ENCODE measurements around the gene LITAF. TPM values are rescaled to one million over a fixed set of nuclear protein-coding genes. Genes with fewer than 3 reads are reported as not detected.
"Not testable (repeated sequence)": the region's sequence is repeated elsewhere in the genome, so short reads cannot be mapped to it uniquely, and the experiment has no call there.

LITAF gene
- total RNA-seq, 1 experiment from 2014 or later: 0.63 TPM

DNA sequence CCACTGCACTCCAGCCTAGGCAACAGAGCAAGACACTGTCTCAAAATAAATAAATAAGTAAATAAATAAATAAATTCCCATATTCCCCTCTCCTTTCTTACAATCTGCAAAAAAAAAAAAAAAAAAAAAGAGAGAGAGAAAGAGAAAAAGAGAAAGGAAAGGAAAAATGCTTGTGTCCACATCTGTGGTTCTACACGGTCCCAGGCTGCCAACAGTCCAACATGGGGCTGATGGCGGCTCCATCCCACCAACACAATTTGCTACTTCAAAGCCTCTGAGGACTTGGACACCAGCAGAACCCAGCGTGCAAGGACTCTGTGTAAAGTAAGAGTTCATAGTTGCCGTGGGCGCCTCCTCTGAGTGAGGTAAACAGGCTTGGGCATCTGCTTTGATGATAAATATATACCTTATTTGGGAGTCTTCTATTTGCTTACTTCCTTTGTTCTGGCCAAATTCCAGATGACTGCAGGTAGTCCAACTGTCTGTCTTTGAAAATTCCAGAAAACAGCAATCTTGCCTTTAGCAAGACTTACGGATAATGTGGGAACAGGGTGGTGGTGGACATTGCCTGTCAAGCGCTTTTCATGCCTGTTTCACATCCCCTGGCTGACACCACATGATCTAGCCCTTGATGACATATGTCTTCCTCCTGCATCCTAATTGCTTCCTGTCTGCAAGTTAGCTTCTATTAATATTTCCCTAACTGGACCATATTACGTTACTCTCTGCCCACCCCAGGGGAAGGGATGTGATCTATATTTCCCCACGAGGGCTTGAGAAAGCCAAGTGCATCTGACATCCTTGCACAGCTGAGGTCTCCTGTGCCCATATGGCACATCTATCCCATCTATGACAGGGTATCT lies 10.1 kb downstream of the LITAF start:
- DNase-seq (ENCODE audit: low read depth): no peak

DNA sequence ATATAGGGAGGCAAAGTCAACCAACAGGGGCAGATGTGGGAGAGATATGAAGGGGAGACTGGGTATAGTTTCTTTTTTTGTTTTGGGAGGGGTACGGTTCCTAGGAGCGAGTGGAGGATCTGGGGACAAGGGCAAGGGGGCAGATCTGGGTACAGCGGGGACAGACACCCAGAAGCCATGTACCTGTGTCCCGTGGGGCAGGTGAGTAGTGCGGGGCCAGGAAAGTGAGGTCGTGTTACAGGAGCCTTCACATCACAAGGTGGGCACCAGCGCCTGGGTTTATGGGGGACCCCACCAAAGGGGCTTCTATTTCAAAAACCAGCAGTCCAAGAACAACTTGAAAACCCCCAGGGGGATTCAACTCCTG lies 11.5 kb downstream of the LITAF start:
- DNase-seq (ENCODE audit: low read depth): no peak

DNA sequence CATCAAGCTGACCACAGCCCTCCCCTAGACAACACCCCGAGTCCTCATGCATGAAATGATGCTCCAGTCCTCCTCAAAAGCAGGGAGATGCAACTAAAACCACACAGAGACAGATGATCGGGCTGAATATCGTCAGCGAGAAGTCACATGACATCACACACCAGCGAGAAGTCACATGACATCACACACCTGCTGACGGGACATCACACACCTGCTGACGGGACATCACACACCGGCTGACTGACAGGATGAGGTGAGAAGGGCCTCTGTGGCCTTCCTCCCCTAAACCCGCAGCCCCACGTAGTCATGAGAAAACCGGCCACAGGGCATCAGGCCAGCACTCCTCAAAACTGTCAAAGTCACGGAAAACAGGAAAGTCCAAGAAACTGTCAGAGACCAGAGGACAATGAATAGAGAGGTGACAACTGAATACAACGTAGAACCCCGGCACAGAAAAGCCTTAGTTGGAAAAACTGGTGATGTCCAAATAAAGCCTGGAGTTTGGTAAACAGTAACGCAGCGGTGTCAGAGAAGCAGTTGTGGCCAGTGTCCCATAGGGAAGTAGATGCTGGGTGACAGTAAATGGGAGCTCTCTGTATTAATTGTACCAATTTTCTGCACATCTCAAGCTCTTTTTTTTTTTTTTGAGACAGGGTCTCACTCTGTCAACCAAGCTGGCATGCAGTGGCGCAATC lies 14.3 kb downstream of the LITAF start:
- no peak for DNase-seq (ENCODE audit: low read depth)

DNA sequence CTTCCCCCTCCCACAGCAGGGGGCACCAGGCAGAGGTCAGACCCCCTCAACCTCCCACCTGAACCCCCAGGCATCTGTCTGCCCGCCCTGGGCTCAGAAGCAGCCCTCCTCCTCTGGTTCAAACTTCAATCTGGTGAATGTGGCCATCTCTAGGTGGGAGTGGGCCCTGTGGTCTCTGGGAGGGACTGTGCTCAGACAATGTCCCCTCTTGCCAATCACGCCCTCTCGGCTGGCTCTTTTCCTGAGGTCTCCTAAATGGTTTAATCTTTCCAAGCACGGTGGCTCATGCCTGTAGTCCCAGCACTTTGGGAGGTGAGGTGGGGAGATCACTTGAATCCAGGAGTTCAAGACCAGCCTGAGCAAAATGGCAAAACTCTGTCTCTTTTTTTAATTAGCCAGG lies 15.2 kb downstream of the LITAF start:
- DNase-seq (ENCODE audit: low read depth): no peak

DNA sequence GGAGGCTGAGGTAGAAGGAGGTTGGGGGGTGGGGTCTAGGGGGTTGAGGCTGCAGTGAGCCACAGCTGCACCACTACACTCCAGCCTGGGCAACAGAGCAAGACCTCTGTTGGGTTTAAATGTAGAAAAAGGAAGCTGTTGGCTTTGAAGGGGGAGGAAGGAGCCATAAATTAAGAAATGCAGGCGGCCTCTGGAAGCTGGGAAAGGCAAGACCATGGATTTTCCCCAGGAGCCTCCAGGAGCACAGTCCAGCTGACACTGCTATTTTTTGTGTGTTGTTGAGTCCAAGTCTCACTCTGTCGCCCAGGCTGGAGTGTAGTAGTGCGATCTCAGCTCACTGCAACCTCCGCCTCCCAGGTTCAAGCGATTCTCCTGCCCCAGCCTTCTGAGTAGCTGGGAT lies 15.9 kb downstream of the LITAF start:
- DNase-seq (ENCODE audit: low read depth): no peak

DNA sequence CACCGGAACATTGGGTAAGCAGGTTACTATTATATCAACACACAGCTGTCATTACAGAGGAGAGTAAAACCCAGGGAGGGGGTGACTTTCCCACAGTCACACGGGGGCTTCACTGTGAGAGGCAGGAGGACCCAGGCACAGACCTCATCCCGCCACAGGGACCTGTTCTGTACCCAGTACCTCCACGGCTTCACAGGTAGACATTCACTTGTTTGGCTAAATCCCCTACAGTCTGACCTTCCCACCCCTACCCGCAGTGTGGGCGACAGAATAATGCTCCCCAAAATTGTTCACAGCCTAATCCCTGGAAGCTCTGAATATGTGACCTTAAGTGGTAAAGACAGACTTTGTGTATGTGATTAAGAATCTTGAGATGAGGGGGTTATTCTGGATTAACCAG lies 16.5 kb downstream of the LITAF start:
- no peak for DNase-seq (ENCODE audit: low read depth)

DNA sequence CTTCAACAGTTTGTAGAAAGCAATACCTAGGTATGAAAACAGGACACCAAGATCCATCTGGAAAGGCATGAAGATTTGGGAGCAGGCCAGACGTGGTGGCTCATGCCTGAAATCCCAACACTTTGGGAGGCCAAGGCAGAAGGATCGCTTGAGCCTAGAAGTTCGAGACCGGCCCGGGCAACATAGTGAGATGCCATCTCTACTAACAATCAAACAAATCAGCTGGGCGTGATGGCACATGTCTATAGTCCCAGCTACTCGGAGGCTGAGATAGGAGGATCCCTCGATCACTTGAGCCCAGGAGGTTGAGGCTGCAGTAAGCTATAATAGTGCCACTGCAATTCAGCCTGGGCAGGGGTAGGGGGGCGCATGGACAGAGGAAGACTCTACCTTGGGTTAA lies 20.3 kb downstream of the LITAF start:
- no peak for DNase-seq (ENCODE audit: low read depth)

DNA sequence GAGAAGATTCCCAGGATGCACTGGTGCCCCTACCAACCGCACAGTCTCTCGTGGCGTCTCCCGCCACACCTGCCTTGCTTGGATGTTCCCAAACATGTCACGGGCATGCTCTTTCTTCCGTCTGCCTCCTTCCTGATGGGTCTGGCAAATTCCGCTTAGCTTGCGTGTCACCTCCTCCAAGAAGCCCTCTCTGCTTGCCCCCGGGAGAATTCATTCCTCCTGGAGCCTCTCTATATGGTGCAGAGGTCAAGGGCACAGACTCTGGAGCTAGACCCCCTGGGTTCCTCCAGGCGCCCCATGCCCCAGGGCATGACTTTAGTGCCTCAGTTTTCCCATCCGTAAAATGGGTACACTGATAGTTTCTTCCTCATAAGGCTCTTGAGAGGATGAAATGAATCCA lies 21.1 kb downstream of the LITAF start:
- DNase-seq (ENCODE audit: low read depth): no peak

DNA sequence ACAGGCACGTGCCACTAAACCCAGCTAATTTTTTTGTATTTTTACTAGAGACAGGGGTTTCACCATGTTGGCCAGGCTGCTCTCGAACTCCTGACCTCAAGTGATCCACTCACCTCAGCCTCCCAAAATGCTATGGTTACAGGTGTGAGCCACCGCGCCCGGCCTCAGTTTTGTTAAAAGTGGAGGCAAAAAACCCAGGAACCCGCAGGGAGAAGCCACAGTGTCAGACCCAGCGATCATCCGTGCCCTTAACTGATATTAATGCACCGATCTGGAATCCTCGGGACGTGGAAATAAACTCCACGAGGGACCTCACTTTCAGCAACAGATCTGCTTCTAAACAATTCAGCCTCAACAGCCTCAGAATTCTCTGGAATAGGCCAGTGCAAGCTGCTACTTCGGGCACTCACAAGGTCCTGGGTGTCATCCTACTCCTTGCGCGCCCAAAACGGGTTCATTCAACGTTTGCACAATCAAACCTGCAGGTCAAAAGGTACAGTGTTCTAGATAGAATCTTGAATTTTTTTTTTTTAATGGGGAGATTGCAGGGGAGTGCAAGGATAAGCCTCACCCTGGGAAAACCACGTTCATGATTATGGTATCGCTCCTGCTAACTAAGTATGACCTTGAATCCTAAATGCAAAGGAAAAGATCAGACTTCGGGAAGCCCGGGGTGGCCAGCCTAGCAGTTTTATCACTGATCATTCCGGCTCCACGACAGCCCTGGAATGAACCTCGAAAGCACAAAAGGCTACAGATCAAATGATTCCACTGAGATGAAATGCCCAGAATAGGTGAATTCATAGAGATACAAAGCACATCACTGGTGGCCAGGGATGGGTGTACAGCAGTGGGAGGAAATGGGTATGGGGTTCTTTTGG lies 22.4 kb downstream of the LITAF start:
- no peak for DNase-seq (ENCODE audit: low read depth)

DNA sequence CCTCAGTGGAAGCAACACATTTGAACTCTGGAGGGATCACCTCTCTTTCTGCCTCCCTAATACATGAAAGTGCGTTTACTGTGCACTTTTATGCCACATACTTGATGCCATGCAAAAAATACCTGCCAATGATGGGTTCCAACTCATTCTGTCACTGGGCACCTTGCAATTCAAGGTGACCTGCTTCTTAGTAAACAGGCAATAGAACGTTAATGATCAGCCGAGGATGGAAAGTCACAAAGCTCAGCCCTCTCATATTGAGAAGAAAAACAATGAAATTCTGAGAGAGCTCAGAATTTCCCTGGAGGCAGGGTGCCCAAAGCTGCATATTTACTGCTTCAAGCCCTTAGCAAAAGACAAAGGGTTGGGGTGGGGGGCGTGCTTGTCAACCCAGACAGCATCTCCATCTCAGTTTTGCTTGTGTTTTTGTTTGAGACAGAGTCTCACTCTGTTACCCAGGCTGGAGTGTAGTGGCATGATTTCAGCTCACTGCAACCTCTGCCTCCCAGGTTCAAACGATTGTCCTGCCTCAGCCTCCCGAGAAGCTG lies 23.2 kb downstream of the LITAF start:
- DNase-seq (ENCODE audit: low read depth): no peak

DNA sequence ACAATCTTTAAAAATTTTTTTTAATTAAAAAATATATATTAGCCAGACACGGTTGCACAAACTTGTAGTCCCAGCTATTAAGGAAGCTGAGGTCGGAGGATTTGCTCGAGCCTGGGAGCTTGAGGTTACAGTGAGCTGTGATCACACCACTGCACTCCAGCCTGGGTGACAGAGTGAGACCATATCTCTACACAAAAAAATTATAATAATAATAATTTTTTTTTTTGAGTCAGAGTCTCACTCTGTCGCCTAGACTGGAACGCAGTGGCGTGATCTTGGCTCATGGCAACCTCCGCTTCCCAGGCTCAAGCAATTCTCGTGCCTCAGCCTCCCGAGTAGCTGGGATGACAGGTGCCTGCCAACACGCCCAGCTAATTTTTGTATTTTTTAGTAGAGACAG lies 23.8 kb downstream of the LITAF start:
- no peak for DNase-seq (ENCODE audit: low read depth)

DNA sequence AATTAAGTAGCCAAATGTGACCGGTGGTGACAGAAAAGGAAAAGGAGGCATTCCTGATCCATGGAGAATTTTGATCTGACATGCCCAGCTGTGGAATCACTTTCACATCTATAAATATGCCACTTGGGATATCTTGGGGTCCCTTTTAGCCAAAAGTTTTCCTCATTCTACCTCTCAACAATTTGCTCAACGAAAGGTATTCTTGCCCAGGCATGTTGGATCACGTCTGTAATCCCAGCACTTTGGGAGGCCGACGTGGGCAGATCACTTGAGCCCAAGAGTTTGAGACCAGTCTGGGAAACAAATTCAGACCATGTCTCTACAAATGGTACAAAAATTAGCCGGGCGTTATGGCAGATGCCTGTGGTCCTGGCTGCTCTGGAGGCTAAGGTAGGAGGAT lies 24.3 kb downstream of the LITAF start:
- DNase-seq (ENCODE audit: low read depth): no peak

DNA sequence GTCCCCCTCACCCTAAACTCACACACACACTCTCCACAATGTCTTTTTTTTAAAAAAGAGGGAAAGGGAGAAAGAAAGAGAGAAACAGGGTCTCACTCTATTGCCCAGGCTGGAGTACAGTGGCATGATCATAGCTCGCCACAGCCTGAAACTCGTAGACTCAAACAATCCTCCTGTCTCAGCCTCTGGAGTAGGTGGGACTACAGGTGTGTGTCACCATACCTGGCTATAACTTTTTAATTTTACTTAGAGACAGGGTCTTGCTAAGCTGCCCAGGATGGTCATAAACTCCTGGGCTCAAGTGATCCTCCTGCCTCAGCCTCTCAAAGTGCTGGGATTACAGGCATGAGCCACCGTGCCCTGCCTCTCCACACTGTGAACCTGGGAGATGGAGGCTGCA lies 24.9 kb downstream of the LITAF start:
- no peak for DNase-seq (ENCODE audit: low read depth)

DNA sequence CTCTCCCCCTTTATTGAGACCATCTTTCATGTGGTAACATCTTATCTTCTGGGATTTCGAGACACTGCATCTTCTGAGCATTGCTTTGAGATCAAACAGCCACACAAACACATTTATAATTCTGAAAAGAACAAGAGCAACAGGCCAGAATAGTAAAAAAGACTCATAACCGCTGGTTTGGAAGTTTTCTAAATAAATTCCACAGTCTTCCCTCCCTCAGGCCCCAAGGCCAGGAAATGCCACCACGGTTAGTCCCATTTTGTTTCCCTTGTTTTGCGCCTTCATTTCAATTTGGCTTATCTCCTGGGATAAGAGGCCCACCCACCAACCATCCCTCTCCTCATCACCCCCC lies 25.3 kb downstream of the LITAF start:
- no peak for DNase-seq (ENCODE audit: low read depth)

DNA sequence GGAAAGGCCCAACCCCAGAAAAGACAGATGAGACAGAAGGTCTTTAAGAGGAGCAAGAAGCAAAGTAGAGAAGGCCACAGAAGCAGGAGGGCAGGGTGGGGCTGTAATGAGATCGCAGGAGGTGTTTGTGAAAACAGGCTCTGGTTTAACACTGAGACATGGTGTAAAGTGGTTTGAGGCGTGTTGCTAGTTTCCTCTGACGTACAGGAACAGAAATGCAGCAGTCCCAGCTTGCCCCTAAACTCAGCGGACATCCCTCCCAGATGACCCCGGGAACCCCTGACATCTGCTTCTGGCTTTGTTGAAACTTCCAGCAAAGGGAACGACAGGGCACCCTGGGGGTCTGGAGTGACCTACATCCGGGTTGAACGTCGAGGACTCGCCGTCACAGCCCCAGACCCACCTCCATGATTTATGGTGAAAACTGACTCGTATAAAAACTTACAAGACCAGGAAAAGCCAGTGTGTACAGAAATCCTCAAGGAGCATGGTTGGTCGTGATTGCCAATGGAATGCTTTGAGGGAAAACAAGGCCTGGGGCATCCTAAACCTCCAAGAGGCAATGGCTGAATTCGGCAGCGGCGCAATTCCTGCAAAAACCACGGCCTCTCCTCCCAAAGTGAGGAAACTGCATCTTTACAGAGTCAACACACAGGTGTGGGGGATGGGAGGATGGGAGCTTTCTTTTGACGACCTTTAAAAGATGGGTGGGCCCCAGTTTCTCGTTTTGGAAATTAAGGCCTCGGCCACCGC lies 25.8 kb downstream of the LITAF start:
- no peak for DNase-seq (ENCODE audit: low read depth)

DNA sequence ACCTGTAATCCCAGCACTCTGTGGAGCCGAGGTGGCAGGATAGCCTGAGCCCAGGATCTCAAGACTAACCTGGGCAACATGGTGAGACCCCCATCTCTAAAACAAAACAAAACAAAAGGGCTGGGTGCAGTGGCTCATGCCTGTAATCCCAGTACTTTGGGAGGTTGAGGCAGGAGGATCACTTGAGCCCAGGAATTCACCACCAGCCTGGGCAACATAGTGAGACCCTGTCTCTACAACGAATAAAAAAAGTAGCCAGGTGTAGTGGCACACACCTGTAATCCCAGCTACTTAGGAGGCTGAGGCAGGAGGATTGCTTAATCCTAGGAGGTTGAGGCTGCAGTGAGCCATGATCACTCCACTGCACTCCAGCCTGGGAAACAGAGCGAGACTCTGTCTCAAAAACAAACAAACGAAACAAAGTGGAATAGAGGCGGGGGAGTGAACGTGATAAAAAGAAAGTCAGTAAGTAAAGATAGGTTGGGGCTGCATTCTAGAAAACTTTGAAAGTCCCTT lies 28.4 kb downstream of the LITAF start:
- DNase-seq (ENCODE audit: low read depth): not testable (repeated sequence)

DNA sequence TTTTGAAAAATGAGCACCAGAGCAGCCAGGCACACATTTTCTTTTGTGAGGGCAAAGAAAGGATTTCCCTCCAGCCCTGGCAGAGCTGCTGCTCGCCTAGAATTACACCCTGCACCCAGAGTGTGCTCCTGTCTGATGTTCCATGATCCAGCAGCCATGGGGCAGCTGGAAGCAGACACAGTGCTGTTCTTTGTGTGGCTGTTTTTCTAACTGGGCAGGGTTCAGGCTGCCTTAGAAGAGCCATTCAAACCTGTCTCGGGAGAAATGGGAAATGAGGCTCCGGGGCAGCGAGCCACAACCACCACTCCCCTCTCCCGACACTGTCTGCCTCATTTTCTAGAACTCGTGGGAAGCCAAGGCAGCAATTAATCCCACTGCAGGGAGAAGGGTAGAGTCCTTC lies 28.9 kb downstream of the LITAF start:
- no peak for DNase-seq (ENCODE audit: low read depth)

DNA sequence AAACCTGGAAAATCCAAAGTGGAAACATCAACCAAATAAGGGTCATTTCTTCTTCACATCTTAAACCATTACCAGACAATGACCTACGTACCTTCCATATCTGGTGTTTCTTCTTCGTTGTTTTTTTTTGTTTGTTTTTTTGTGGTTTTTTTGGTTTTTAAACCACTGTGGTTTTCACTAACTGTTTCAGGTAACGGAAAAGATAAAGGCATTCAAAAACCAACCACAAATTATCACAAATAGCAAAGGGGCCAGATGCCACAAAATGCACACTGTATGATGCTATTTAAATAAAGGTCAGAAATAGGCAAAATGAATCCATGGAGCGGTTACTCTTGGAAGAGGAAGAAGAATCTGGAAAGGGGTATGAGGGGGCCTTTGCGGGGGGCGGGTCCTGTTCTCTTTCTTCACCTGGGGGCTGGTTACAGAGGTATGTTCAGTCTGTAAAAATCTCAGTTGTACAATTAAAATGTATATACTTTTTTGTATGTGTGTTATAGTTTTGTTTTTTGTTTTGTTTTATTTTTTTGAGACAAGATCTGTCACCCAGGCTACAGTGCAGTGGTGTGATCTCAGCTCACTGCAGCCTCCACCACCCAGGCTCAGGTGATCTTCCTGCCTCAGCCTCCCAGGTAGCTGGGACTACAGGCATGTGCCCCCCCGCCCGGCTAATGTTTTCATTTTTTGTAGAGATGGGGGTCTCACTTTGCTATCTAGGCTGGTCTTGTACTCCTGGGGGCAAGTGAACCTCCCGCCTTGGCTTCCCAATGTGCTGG lies 29.6 kb downstream of the LITAF start:
- DNase-seq (ENCODE audit: low read depth): no peak

DNA sequence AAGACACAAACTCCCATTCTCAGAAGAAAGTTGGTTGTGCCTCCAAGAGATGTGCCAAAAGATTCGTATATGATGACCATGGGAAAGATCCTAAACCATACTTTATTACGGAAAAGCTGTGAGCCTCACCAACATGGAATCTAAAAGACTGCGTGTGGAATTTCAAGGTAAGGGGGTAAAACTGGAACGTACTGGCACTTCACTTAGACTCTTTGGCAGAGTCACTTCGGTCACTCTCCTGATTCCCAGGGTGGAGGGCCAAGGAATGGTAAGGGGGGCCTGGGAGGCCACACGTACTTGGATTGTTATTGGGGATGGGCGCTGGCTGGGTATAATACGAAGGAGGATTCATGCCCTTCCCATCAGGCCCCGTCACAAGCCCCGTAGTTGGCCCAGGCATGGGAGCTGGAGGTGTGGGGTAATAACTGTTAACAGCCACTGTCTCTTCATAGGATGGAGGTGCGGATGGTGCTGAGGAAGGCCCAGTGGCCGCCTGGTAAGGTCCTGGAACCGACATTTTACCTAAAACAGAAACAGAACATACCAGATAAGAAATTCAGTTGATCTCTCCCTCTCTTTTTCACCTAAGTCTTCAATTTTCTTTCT lies 30.4 kb downstream of the LITAF start:
- no peak for DNase-seq (ENCODE audit: low read depth)

DNA sequence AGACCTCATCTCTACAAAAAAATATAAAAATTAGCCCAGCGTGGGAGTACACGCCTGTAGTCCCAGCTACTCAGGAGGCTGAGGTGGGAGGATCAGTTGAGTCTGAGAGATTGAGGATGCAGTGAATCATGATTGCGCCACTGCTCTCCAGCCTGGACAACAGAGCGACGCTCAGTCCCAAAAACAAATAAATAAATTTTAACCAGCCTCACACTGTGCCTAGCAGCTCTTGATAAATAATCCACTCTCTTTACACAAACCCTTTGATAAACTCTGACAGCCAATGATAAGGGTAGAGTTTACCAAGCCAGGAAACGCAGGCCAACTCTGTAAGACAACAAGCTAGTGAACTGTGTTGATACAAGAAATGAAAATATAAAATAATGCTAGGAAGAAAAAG lies 32.7 kb downstream of the LITAF start:
- DNase-seq (ENCODE audit: low read depth): no peak
